ENCODE measurements around the gene TBC1D22A. TPM values are rescaled to one million over a fixed set of nuclear protein-coding genes. Genes with fewer than 3 reads are reported as not detected.

TBC1D22A gene
- total RNA-seq, 4 donors from 2014 or later, result 31.2 to 111 (median 41.8) TPM

DNA sequence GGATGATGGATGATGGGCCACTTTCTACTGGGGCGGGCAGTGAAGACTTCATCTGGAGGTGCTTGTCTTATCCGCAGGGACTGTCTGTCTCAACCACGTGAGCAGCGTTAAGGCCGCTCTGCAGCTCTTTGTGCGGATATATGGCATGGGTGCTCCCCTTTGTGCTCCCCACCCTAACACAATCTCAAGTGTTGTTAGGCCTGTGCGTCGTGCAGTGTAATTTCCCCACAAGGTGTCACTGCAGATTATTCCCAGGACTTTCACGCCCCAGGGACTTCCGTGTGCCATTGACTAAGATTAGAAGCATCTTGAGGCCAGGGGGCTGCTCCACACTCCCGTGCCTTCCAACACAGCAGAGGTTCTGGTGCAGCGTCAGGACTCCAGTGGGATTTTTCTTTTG is 65.3 kb downstream of the TBC1D22A start:
- no peaks in the 10 kb centered on the region for H3K36me3 ChIP-seq
- no peaks in the 10 kb centered on the region for H3K9me3 ChIP-seq
- intact Hi-C loops (cut with DNase I; ENCODE audit: low total_unique reads) (no loop called here), in situ Hi-C loops (cut with MboI; ENCODE audit: low pct_ligation_motif_present in 1 of 4, low pct_unique_long_range_greater_than_20kb in 1 of 4, low sequenced_read_pairs in 3 of 4) (loop anchor here in 1 of 4 donors (25.0 kb wide), 1 partner anchor 1660 kb away; a partner anchor contains a TSS)
- 97% methylated on average over 12 of the region's 12 CpGs; no CpG with 5 or more reads in 1 of the 2 donors for WGBS, 2 donors (ENCODE audit: low coverage in 1 of 2)
- H3K4me1 ChIP-seq, result peaks cover 6 to 30% (median 23%) of the 10 kb centered on the region in 4 donors
- no peak overlapping the region for H3K4me3 ChIP-seq
- no peaks in the 10 kb centered on the region for H3K27me3 ChIP-seq
- H3K27ac ChIP-seq, result no peak overlapping the region
- TF ChIP-seq EP300 (IDR thresholded peaks at IDR 0.05; ENCODE audit: low read depth) (no peak), POLR2A (IDR thresholded peaks at IDR 0.05) (no peak), POLR2AphosphoS5 (IDR thresholded peaks at IDR 0.05) (no peak)
- TF ChIP-seq, protein P1, sequence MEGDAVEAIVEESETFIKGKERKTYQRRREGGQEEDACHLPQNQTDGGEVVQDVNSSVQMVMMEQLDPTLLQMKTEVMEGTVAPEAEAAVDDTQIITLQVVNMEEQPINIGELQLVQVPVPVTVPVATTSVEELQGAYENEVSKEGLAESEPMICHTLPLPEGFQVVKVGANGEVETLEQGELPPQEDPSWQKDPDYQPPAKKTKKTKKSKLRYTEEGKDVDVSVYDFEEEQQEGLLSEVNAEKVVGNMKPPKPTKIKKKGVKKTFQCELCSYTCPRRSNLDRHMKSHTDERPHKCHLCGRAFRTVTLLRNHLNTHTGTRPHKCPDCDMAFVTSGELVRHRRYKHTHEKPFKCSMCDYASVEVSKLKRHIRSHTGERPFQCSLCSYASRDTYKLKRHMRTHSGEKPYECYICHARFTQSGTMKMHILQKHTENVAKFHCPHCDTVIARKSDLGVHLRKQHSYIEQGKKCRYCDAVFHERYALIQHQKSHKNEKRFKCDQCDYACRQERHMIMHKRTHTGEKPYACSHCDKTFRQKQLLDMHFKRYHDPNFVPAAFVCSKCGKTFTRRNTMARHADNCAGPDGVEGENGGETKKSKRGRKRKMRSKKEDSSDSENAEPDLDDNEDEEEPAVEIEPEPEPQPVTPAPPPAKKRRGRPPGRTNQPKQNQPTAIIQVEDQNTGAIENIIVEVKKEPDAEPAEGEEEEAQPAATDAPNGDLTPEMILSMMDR (IDR thresholded peaks at IDR 0.05), result no peak
- no peak for DNase-seq

DNA sequence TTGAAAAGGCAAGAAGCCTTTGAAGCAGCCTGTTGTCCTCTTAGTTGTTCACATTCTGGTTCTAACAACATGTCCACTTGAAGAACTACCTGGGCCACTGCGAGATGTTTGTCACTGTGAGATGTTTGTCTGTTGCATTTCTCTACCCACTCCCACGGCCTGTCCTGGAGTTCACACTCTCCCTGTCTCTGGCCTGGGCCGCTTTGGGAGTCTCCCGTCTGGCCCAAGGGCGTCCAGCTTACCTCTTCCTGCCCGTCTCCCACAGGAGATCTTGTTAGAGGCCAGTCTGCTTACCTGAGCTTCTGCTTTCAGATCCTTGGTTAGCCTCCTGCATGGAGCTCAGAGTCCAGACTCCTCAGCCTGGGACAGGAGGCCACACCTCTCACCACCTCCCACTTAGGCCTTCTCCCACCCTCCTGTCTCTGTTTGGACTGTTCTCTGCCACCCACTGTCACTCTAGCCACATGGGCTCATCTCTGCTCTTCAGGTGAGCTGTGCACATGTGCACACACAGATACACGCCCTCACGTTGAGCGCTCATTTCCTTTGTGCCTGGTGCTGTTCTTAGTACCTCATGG is 66.0 kb downstream of the TBC1D22A start:
- Histone ChIP-seq H3K27ac (no peak overlapping the region), H3K4me3 (no peak overlapping the region), H3K9me3 (no peaks in the 10 kb centered on the region), H3K27me3 (no peaks in the 10 kb centered on the region), H3K4me1 (peaks cover 6 to 30% (median 23%) of the 10 kb centered on the region in 4 donors), H3K36me3 (no peaks in the 10 kb centered on the region)
- 83 to 91% methylated on average over 1 to 9 of the region's 9 CpGs for WGBS, 2 donors (ENCODE audit: low coverage in 1 of 2)
- in situ Hi-C loops (cut with MboI; ENCODE audit: low pct_ligation_motif_present in 1 of 4, low pct_unique_long_range_greater_than_20kb in 1 of 4, low sequenced_read_pairs in 3 of 4), result loop anchor here in 1 of 4 donors (25.0 kb wide), 1 partner anchor 1659 kb away; a partner anchor contains a TSS
- no peak for TF ChIP-seq POLR2AphosphoS5 (IDR thresholded peaks at IDR 0.05)
- no peak for TF ChIP-seq POLR2A (IDR thresholded peaks at IDR 0.05)
- TF ChIP-seq, protein P1 (IDR thresholded peaks at IDR 0.05), result no peak
- no peak for TF ChIP-seq EP300 (IDR thresholded peaks at IDR 0.05; ENCODE audit: low read depth)
- no peak for DNase-seq
- intact Hi-C loops (cut with DNase I; ENCODE audit: low total_unique reads), result no loop called here

DNA sequence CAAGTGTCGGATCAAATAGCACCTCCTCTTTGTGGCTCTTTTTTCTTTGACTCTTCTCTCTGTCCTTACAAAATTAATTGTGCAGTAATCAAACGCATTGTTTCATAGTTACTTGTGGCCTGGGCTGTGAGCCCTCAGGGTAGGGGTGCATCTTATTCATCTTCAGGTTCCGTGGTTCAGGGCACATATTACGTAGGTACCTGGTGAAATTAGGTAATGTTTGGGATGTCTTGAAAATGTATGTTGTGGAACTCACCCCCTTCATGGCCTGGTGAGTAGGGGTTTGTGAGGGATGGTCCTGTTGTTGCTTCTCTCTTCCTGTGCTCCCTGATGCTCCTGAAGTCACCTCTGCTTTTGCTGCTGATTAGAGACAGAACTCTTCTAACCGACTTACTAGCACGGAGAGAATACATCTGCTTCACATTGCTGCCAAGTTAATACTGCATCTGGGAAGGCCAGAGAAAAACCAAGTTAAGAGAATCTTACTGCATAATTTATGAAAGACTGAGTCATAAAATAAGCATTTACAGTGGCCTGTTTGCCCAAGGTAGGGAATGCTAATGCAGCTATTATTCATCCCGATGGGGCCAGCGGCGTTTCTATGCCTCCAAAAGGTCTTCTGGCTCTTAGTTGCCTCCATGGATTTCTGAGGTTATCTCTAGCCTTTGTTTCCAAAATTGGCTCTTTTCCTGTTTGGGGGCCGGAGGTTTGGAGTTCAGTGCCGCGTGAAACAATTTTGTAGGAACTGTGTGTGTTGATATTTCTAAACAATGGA is 66.9 kb downstream of the TBC1D22A start:
- H3K27ac ChIP-seq, result peak overlapping the region; percentile 35 to 67 (median 64)
- no peak for DNase-seq
- H3K27me3 ChIP-seq, result no peaks in the 10 kb centered on the region
- H3K36me3 ChIP-seq, result no peaks in the 10 kb centered on the region
- no peak for TF ChIP-seq POLR2A (IDR thresholded peaks at IDR 0.05)
- TF ChIP-seq POLR2AphosphoS5 (IDR thresholded peaks at IDR 0.05), result peak in 1 of 3 donors; percentile 24
- WGBS, 2 donors (ENCODE audit: low coverage in 1 of 2), result 67 to 71% methylated on average over 5 to 12 of the region's 12 CpGs
- in situ Hi-C loops (cut with MboI; ENCODE audit: low pct_ligation_motif_present in 1 of 4, low pct_unique_long_range_greater_than_20kb in 1 of 4, low sequenced_read_pairs in 3 of 4) (loop anchor here in 1 of 4 donors (25.0 kb wide), 1 partner anchor 1658 kb away; a partner anchor contains a TSS), intact Hi-C loops (cut with DNase I; ENCODE audit: low total_unique reads) (no loop called here)
- H3K4me1 ChIP-seq, result peaks cover 6 to 30% (median 23%) of the 10 kb centered on the region in 4 donors
- H3K9me3 ChIP-seq, result no peaks in the 10 kb centered on the region
- H3K4me3 ChIP-seq, result no peak overlapping the region

DNA sequence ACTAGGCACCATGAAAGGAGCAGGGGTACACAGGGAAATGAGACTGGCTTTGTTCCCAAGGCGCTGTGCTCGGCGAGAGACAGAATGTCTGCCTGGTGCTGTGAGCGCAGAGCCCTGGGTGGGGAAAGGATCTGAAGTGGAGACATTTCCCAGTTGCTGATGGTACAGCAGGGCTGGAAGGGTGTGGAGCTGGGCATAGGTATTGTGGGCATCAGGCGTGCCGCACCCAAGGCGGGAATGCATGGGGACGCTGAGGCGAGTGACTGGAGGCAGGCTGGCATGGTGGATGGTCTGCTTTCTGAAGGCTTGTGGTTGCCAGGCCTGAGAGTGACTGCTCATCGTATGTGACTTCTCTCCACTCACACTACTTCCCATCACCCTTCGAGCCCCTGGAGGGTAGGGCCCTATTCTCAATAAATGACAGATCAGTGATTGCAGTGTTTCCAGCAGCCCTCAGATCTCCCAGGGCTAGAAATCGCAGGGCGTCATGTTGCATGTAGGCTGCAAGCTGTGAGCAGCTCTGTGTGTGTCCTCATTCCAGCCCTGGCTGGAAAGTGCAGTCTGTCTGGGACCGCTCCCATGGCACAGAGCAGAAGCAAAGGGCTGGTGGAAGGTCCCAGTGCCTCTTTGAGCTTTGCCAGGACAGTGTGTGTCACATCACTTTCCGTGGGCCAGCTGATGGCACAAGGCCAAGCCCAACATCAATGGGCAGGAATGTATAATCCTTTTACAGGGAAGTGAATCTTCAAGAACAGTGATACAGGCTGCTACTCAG is 67.7 kb downstream of the TBC1D22A start:
- no peaks in the 10 kb centered on the region for H3K27me3 ChIP-seq
- in situ Hi-C loops (cut with MboI; ENCODE audit: low pct_ligation_motif_present in 1 of 4, low pct_unique_long_range_greater_than_20kb in 1 of 4, low sequenced_read_pairs in 3 of 4) (loop anchor here in 1 of 4 donors (25.0 kb wide), 1 partner anchor 1657 kb away; a partner anchor contains a TSS), intact Hi-C loops (cut with DNase I; ENCODE audit: low total_unique reads) (no loop called here)
- WGBS, 2 donors (ENCODE audit: low coverage in 1 of 2), result 70 to 100% methylated on average over 2 to 15 of the region's 15 CpGs
- peaks cover 0 to 3% (median 0%) of the 10 kb centered on the region in 4 donors for H3K36me3 ChIP-seq
- TF ChIP-seq POLR2AphosphoS5 (IDR thresholded peaks at IDR 0.05) (peak in 2 of 3 donors; percentile 21 to 73), EP300 (IDR thresholded peaks at IDR 0.05; ENCODE audit: low read depth) (no peak), POLR2A (IDR thresholded peaks at IDR 0.05) (no peak)
- TF ChIP-seq, protein P1 (IDR thresholded peaks at IDR 0.05), result no peak
- peaks cover 0 to 5% of the 10 kb centered on the region in 2 donors for H3K9me3 ChIP-seq
- peaks cover 6 to 30% (median 23%) of the 10 kb centered on the region in 4 donors for H3K4me1 ChIP-seq
- H3K4me3 ChIP-seq, result no peak overlapping the region
- H3K27ac ChIP-seq, result peak overlapping the region; percentile 35 to 67 (median 64)
- DNase-seq, result peak; percentile 34

Measured in transverse colon (tissue), 4 donors.